Fibroblast of the aortic adventitia (primary cell): ENCODE data around the gene DIMT1. TPM values are rescaled to one million over a fixed set of nuclear protein-coding genes. Genes with fewer than 3 reads are reported as not detected.

Experiments used
- small RNA-seq: library from RNA; depleted of rRNA; stranded (forward); fragments of <200 nt; gene quantifications from one replicate; pipeline ENCODE3, GENCODE V24; 2012
- total RNA-seq: library from RNA; depleted of rRNA; stranded (reverse); fragments of >200 nt; gene quantifications from 2 replicates; pipeline ENCODE4 v1.2.3, GENCODE V29; 2012; ENCODE audit warnings: low replicate concordance

DIMT1 gene
- total RNA-seq, 1 donor: 32.7 TPM

Small RNAs within 50 kb of the gene (small RNA-seq; reads per million reads assigned to genes)
- gene RNU6-661P: not detected

Other genes with a start within 250 kb of the DIMT1 start
- gene KIF2A, start 97.7 kb downstream of the DIMT1 start, total RNA-seq: 42.6 and 72.4 TPM in 2 replicates
- gene IPO11, start 8.9 kb upstream of the DIMT1 start, total RNA-seq: 21.3 and 38.1 TPM in 2 replicates
- 1.2 and 1.6 TPM in 2 replicates for gene LRRC70, start 174.9 kb upstream of the DIMT1 start, total RNA-seq